Esophagus (tissue), 2 donors: ENCODE results near the gene SMIM14. TPM values are rescaled to one million over a fixed set of nuclear protein-coding genes. Genes with fewer than 3 reads are reported as not detected.
A peak's percentile ranks its signal among the peaks of the same experiment; 100 is the strongest.

Experiments used
- H3K27ac ChIP-seq, 2 donors: one replicate each; pipeline ENCODE4 v1.5.1; 2013; ENCODE audit warnings: low read depth in 2 of 2, mild to moderate bottlenecking in 2 of 2, inconsistent platforms in 1 of 2, low read length in 1 of 2, moderate library complexity in 1 of 2
- H3K27me3 ChIP-seq, 2 donors: one replicate each; pipeline ENCODE4 v1.6.1; 2013; ENCODE audit warnings: low read length in 2 of 2, control low read depth in 1 of 2, mild to moderate bottlenecking in 1 of 2; ENCODE audit not compliant: insufficient read depth in 2 of 2, control insufficient read depth in 1 of 2
- H3K36me3 ChIP-seq, 2 donors: one replicate each; pipeline ENCODE4 v1.6.1; 2013; ENCODE audit warnings: low read length in 1 of 2; ENCODE audit not compliant: control insufficient read depth in 2 of 2, insufficient read depth in 2 of 2
- H3K4me1 ChIP-seq, 2 donors: one replicate each; pipeline ENCODE4 v1.6.1; 2013; ENCODE audit warnings: low read length in 1 of 2; ENCODE audit not compliant: control insufficient read depth in 2 of 2, insufficient read depth in 2 of 2
- H3K4me3 ChIP-seq, 2 donors: one replicate each; pipeline ENCODE4 v1.5.1; 2013; ENCODE audit warnings: low read length in 2 of 2, mild to moderate bottlenecking in 2 of 2, low read depth in 1 of 2, moderate library complexity in 1 of 2
- H3K9me3 ChIP-seq, 2 donors: one replicate each; pipeline ENCODE4 v1.6.1; 2013; ENCODE audit warnings: mild to moderate bottlenecking in 2 of 2, low read depth in 1 of 2, low read length in 1 of 2, moderate library complexity in 1 of 2; ENCODE audit not compliant: control insufficient read depth in 2 of 2, insufficient read depth in 1 of 2
- WGBS, 2 donors: extraction: QIAGEN DNeasy Blood & Tissue Kit; methylation state at CpG; one replicate each; pipeline ENCODE4 v1.1.7; 2013; 5-methylcytosine and 5-hydroxymethylcytosine counted together
- polyA plus RNA-seq, 2 donors: library from polyadenylated mRNA; stranded (reverse); fragments of 200-250 nt; gene quantifications; one replicate each; pipeline ENCODE4 v1.2.3, GENCODE V29; 2013
- donor health status: healthy with polysubstance abuse.
- donor health status: Bipolar disorder and iron deficiency.

SMIM14 gene
- polyA plus RNA-seq, 2 donors = 18.9 to 25.6 TPM

DNA sequence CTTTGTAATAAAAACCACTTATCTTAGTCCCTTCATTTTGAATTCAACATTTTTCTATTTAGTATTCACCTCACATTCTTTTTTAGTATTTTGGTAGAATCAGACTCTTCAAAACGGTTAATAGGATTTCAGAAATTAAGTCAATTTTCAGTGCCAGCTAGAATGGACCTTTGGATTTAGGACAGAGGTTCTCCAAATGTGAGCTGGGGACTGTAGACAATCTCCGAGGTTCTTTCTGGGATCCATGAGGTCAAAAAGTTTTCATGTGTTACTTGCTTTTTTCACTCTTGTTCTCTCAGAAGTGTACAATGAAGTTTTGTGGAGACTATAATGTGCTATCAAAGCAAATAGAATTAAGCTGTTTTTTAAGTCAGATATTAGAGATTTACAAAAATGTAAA, 109.1 kb downstream of the SMIM14 start:
- WGBS, 2 donors = 74 to 90% methylated on average over 2 of the region's 2 CpGs
- Histone ChIP-seq H3K27ac (no peak overlapping the region), H3K36me3 (no peaks in the 10 kb centered on the region), H3K4me1 (no peaks in the 10 kb centered on the region), H3K4me3 (no peak overlapping the region), H3K27me3 (no peaks in the 10 kb centered on the region), H3K9me3 (peaks cover 0 to 4% of the 10 kb centered on the region in 2 donors)

- no peaks in the 10 kb centered on the region for H3K27me3 ChIP-seq
- 2 to 5% methylated on average over 21 of the region's 21 CpGs for WGBS, 2 donors
- H3K9me3 ChIP-seq = peaks cover 0 to 4% of the 10 kb centered on the region in 2 donors
- H3K27ac ChIP-seq = peak overlapping the region; percentile 91 to 92
- H3K36me3 ChIP-seq = no peaks in the 10 kb centered on the region
- peak overlapping the region; percentile 74 to 98 for H3K4me3 ChIP-seq
- H3K4me1 ChIP-seq = no peaks in the 10 kb centered on the region
These were observed 110.6 kb downstream of the SMIM14 start for GRCh38 chr4:39528061-39528465.

DNA sequence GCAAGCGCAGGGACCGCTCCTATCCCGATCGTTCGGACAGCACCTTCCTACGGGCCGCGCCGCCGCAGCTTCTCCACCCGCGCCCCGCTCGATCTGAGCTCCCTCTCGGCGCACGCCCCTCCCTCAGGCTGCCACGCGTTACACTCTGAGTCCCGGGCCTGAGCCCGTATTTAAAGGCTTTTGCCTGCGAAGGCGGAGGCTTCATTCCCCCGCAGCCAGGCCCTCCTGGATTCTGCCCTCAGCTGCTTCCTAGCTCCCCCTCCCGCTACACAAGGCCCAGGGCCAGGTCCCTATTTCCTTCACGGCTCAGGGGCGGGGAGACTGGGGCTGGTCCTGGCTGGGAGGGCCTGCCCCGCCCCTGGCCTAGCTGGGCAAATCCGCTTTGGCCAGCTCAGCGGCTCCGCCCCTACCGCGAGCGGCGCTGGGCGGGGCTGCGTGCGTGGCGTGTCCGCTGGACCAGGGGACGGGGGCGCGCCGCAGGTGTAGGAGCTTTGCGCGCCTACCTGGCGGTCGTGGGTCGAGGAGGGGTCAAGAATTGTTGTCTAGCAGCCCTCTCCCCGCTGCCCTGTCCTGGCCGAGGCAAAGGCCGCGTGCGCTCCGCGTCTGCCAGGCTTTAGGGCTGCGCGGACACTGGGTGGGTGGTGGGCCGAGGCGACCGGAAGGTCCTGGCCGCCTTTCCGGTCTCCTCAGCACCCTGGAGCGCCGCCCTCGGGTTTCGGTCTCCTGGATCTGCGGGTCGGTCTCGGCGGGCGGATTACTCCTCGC, 111.2 kb downstream of the SMIM14 start, which contains the start of gene UGDH:
UGDH (minus strand) TSS at position 144 of the 765 bp plus-strand sequence. CDS start 5,927 bp downstream, outside the sequence.
- peak within 1 kb of the TSS; percentile 74 to 98 for H3K4me3 ChIP-seq
- H3K9me3 ChIP-seq = peaks cover 0 to 4% of the 10 kb centered on the region in 2 donors
- no peaks in the 10 kb centered on the region for H3K4me1 ChIP-seq
- H3K36me3 ChIP-seq = no peaks in the 10 kb centered on the region
- WGBS, 2 donors = 0% methylated on average over 62 to 73 of the region's 73 CpGs
- no peaks in the 10 kb centered on the region for H3K27me3 ChIP-seq
- H3K27ac ChIP-seq = peak within 1 kb of the TSS; percentile 91 to 92

GRCh38 chr4:39526765-39527295, 111.8 kb downstream of the SMIM14 start:
- peak overlapping the region; percentile 74 to 98 for H3K4me3 ChIP-seq
- H3K36me3 ChIP-seq = no peaks in the 10 kb centered on the region
- peaks cover 0 to 4% of the 10 kb centered on the region in 2 donors for H3K9me3 ChIP-seq
- peak overlapping the region; percentile 91 to 92 for H3K27ac ChIP-seq
- no peaks in the 10 kb centered on the region for H3K4me1 ChIP-seq
- WGBS, 2 donors = 0% methylated on average over 26 to 33 of the region's 33 CpGs
- no peaks in the 10 kb centered on the region for H3K27me3 ChIP-seq

DNA sequence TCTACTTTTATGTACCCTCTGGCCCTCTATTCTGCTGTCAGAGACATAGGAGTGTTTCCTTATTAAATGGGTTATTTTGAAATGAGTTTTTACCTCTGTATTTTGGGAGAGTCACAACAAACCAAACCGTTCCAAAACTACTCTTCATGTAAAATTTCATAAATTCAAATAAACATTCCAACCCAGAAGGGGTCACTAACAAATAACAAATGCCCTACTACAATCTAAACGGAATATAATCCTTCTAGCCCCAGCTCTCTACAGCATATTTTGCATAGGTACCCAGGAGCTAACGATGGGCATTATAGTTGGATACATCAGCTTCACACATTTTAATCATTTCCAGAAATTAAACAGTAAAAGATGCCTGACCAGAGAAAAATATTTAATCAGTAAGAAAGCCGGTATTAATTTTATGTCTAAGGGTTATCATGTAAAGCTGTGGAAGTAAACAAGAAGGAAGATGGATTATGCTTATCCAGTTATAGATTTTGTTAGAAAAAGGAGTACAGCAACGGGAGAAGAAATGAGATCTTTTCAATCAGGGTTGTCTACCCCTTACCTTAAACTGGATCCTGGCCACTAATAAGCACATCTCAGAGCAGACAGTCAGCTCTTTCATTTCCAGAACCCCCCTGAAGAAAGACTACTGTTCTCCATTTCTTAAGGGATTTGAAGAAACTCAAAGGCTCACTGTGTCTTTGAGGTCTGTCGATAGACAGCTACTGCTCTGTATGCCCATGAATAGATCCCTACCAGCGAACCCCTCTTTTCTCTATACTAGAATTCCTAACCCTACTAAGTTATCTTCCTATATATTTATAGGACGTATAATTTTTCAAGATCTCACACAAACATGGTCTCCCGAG, 112.6 kb downstream of the SMIM14 start:
- Histone ChIP-seq H3K36me3 (no peaks in the 10 kb centered on the region), H3K27me3 (no peaks in the 10 kb centered on the region), H3K4me1 (no peaks in the 10 kb centered on the region), H3K9me3 (peaks cover 0 to 4% of the 10 kb centered on the region in 2 donors), H3K27ac (peak overlapping the region; percentile 91 to 92), H3K4me3 (peak overlapping the region; percentile 74 to 98)
- WGBS, 2 donors = 18 to 19% methylated on average over 9 of the region's 9 CpGs

DNA sequence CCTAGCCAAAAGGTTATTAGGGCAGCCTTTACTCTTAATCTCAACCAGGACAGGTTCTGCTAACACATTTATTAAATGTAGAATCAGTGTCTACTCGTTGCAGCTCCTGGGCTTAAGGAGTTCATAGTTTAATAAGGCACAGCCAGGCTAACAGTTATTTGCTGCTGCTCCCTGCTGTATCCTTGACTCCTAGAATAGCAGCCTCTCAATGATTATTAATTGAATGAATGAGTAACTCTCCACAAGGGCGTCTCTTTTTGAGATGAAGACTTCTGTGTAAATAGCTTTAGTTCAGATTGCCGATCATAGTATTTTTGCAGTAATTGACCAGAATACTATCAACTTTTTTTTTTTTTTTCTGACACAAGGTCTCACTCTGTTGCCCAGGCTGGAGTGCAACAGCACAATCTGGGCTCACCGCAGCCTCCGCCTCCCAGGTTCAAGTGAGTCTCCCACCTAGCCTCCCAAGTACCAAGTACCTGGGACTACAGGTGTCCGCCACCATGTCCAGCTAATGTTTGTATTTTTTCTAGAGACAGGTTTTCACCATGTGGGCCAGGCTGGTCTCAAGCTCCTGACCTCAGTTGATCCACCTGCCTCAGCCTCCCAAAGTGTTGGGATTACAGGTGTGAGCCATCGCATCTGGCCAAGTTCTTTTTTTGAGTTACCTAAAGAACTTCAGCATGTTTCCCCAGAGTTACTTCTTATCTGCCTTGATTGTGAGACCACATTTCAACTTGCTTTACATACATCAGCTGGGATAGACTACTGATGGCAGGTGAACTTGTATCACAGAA, 114.3 kb downstream of the SMIM14 start:
- no peaks in the 10 kb centered on the region for H3K27me3 ChIP-seq
- H3K4me1 ChIP-seq = no peaks in the 10 kb centered on the region
- no peak overlapping the region for H3K4me3 ChIP-seq
- H3K9me3 ChIP-seq = no peaks in the 10 kb centered on the region
- WGBS, 2 donors = 76 to 83% methylated on average over 7 of the region's 7 CpGs
- no peaks in the 10 kb centered on the region for H3K36me3 ChIP-seq
- H3K27ac ChIP-seq = no peak overlapping the region

DNA sequence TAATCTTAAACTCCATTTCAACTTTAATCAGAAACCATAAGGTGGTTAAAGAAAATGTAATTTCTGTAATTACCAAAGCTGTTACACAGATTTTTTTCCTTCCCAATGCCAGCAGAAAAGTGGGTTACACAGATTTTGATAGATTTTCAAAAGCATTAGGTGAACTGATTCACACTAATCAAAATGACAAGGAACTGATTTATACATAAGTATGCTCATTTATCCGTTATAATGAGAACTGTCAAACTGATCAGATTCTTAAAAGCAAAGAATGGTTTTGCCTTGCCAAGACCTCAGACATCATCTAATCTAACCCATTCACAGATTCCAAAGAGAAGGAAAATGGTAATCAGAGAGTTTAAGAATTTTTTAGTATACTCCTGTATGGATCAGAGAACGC, 116.6 kb downstream of the SMIM14 start:
- Histone ChIP-seq H3K4me1 (no peaks in the 10 kb centered on the region), H3K27ac (no peak overlapping the region)
- WGBS, 2 donors = 64 to 74% methylated on average over 2 of the region's 2 CpGs

GRCh38 chr4:39521253-39521919, 117.3 kb downstream of the SMIM14 start:
- Histone ChIP-seq H3K27ac (no peak overlapping the region), H3K4me3 (no peak overlapping the region), H3K36me3 (peaks cover 0 to 2% of the 10 kb centered on the region in 2 donors), H3K9me3 (no peaks in the 10 kb centered on the region), H3K4me1 (no peaks in the 10 kb centered on the region), H3K27me3 (no peaks in the 10 kb centered on the region)
- 59 to 72% methylated on average over 5 of the region's 5 CpGs for WGBS, 2 donors

More for the DNA sequence above, 116.6 kb downstream of the SMIM14 start:
- H3K27me3 ChIP-seq = no peaks in the 10 kb centered on the region
- no peaks in the 10 kb centered on the region for H3K9me3 ChIP-seq
- H3K36me3 ChIP-seq = peaks cover 0 to 2% of the 10 kb centered on the region in 2 donors
- no peak overlapping the region for H3K4me3 ChIP-seq
